Activated T-cell treated with anti-CD3 and anti-CD28 coated beads, Interleukin-2, amount 50 U/mL, for 48 hours (primary cell): ENCODE measurements around the gene CD37.

Source experiments
- DNase-seq, 2 experiments: peaks; one replicate each; pipeline ENCODE4 v3.0.0-alpha.2; 2020

CD37 gene

GRCh38 chr19:49383599-49383998 is 48.4 kb downstream of the CD37 start:
- no peak for DNase-seq

DNA sequence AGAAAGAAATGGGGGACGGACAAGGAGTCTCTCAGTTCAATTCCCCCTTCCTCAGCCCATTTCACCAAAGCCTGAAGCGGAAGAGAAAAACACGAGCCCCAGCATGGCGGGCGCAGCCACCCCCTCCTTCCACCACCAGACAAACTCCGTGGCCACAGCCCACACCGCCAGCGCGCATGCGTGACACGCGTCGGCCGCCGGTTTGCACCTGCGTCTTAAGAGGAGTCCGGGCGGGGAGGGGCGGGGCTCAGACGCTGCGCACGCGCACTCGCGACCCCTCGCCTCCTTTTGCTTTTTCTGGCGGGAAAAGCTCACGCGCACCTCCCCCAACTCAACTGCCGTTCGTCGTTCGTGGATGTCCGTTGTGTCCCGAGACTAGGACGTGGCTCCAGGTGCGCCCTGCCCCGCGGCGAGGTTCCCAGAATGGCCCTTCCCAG is 52.7 kb downstream of the CD37 start, which contains the start of gene KASH5:
Gene KASH5 (plus strand): TSS at position 314 of the 437 bp plus-strand sequence. CDS start 2,635 bp downstream, outside the sequence.
- peak; percentile 82 to 86 for DNase-seq

DNA sequence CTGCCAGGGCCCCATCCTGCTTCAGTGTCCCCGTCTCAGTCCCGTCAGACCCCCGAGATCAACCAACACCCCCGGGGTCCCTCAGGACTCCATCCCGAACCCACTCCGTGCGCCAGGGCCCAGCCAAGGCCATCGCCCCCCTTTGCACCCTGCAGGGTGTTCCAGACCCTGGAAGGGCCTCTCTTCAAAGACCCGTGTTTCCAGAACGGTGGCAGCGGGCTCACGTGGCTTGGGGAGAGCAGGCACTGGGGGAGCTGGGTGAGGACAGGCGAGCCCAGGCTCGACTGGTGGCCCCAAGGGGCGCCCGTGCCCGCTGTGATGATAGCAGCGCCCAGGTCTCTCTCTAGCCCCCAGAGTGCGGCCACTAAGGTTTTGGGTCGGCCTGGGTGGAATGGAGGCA is 54.2 kb downstream of the CD37 start:
- no peak for DNase-seq
